CD4-positive, CD25-positive, alpha-beta regulatory T cell (primary cell): ENCODE results near the gene CTNNA2. TPM values are rescaled to one million over a fixed set of nuclear protein-coding genes. Genes with fewer than 3 reads are reported as not detected.

Experiments
- ATAC-seq, 2 donors: fragments of 150-1000 bp; cut with Tn5 transposase; one replicate each; pipeline ENCODE4 v1.10.0; 2021; ENCODE audit warnings: low read depth in 2 of 2, moderate number of reproducible peaks in 2 of 2, moderate library complexity in 1 of 2
- DNase-seq, 3 donors: peaks; one replicate each; pipeline versions ENCODE4 v3.0.0 to v3.0.0-alpha.2; 2012 to 2022; ENCODE audit warnings: mixed read lengths in 1 of 3
- H3K27ac ChIP-seq: one replicate; pipeline ENCODE4 v1.7.0; 2013; ENCODE audit warnings: mild to moderate bottlenecking, low read length; ENCODE audit not compliant: insufficient read depth, poor library complexity, severe bottlenecking
- H3K27me3 ChIP-seq: one replicate; pipeline ENCODE4 v1.7.0; 2013; ENCODE audit warnings: low read length; ENCODE audit not compliant: control insufficient read depth, insufficient read depth
- H3K36me3 ChIP-seq: one replicate; pipeline ENCODE4 v1.7.0; 2013; ENCODE audit warnings: mild to moderate bottlenecking, low read length, moderate library complexity; ENCODE audit not compliant: control insufficient read depth, insufficient read depth
- H3K4me1 ChIP-seq: 2 replicates; pipeline ENCODE4 v1.7.0; 2013; ENCODE audit warnings: mild to moderate bottlenecking, low read length; ENCODE audit not compliant: insufficient read depth, control insufficient read depth, poor library complexity, severe bottlenecking
- H3K4me3 ChIP-seq: one replicate; pipeline ENCODE4 v1.7.0; 2013; ENCODE audit warnings: low read depth, mild to moderate bottlenecking, low read length, moderate library complexity
- H3K9me3 ChIP-seq, 2 experiments: 1 replicate in 1 of 2; 2 replicates in 1 of 2; pipeline ENCODE4 v1.7.0; 2013; ENCODE audit warnings: low read length in 2 of 2, mild to moderate bottlenecking in 1 of 2, moderate library complexity in 1 of 2; ENCODE audit not compliant: control insufficient read depth in 2 of 2
- H3K27ac Mint-ChIP-seq, 3 donors: one replicate each; pipeline ENCODE4 v1.8.0; 2020 to 2022; ENCODE audit warnings: mild to moderate bottlenecking in 3 of 3, mixed read lengths in 3 of 3, moderate library complexity in 2 of 3
- H3K27me3 Mint-ChIP-seq: one replicate; pipeline ENCODE4 v1.8.0; 2022; ENCODE audit warnings: mild to moderate bottlenecking, mixed read lengths
- H3K36me3 Mint-ChIP-seq: one replicate; pipeline ENCODE4 v1.8.0; 2020; ENCODE audit warnings: mixed read lengths
- H3K4me1 Mint-ChIP-seq, 4 donors: one replicate each; pipeline ENCODE4 v1.8.0; 2020 to 2022; ENCODE audit warnings: mixed read lengths in 4 of 4, mild to moderate bottlenecking in 1 of 4
- H3K4me3 Mint-ChIP-seq, 4 donors: one replicate each; pipeline ENCODE4 v1.8.0; 2020 to 2022; ENCODE audit warnings: mild to moderate bottlenecking in 4 of 4, mixed read lengths in 4 of 4, moderate library complexity in 3 of 4
- H3K9me3 Mint-ChIP-seq, 7 donors: one replicate each; pipeline ENCODE4 v1.8.0; 2020 to 2022; ENCODE audit warnings: mixed read lengths in 7 of 7, mild to moderate bottlenecking in 3 of 7, moderate library complexity in 2 of 7
- polyA plus RNA-seq, 4 donors: library from polyadenylated mRNA; unstranded; fragments of 300-500 nt; fragmentation: Illumina TruSeq; gene quantifications; one replicate each; pipeline ENCODE4 v1.2.3, GENCODE V29; 2021
- total RNA-seq: library from RNA; stranded (reverse); gene quantifications from one replicate; pipeline ENCODE4 v1.2.3, GENCODE V29; 2022

Gene CTNNA2
- total and polyA plus RNA-seq, 5 donors from 2014 or later = not detected

DNA sequence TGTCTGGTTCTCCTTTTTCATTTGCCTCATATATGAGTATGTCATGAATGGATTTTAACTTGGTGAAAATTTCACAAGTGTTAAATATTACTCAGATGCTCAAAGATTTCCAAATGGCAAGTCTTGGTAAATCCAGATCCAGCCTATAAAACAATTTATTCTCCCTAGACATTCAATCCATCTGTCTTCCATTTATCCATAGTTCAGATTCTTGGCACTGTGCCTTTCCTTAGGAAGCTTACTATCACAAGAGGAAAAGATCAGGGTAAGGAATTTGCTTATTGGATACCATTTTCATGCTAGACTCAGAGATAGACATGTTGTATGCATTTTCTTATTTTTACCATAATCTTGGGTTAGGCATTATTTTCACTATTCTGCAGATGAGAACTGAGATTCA lies 864.2 kb downstream of the CTNNA2 start:
- Histone ChIP-seq H3K36me3 (no peaks in the 10 kb centered on the region), H3K27me3 (no peaks in the 10 kb centered on the region), H3K4me1 (no peaks in the 10 kb centered on the region), H3K9me3 (no peaks in the 10 kb centered on the region), H3K27ac (no peak overlapping the region), H3K4me3 (no peak overlapping the region)
- H3K27ac Mint-ChIP-seq = no peak overlapping the region
- no peaks in the 10 kb centered on the region for H3K4me1 Mint-ChIP-seq
- ATAC-seq = no peak
- no peak for DNase-seq
- no peaks in the 10 kb centered on the region for H3K36me3 Mint-ChIP-seq
- peaks cover 2 to 14% (median 7%) of the 10 kb centered on the region in 7 donors for H3K9me3 Mint-ChIP-seq
- H3K4me3 Mint-ChIP-seq = no peak overlapping the region
- no peaks in the 10 kb centered on the region for H3K27me3 Mint-ChIP-seq

DNA sequence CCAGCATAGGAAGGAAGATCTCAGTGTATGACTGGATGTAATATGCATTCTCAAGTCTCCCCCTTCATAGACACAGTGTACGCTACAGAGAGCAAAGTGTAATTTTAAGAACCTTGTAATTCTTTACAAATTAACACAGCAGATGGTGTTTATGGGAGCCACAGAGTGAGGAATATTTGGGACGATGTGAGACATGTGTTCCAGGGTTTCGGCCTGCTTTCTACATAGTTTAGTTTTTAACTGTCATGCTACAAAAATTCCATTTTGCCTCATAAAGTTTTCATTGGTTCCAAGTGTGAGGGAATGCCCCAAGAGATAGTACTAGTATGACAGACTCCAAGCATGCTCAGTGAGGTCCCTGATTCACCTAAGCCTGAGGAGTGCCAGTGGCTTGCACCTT lies 867.9 kb downstream of the CTNNA2 start:
- no peak overlapping the region for H3K27ac ChIP-seq
- H3K4me1 Mint-ChIP-seq = no peaks in the 10 kb centered on the region
- H3K4me1 ChIP-seq = no peaks in the 10 kb centered on the region
- H3K9me3 Mint-ChIP-seq = peaks cover 4 to 10% (median 7%) of the 10 kb centered on the region in 7 donors
- no peak for DNase-seq
- no peaks in the 10 kb centered on the region for H3K9me3 ChIP-seq
- no peak for ATAC-seq
- no peak overlapping the region for H3K27ac Mint-ChIP-seq
- peak overlapping the region in 1 of 4 donors; percentile 18 for H3K4me3 Mint-ChIP-seq
- H3K27me3 Mint-ChIP-seq = no peaks in the 10 kb centered on the region
- no peaks in the 10 kb centered on the region for H3K36me3 Mint-ChIP-seq
- no peaks in the 10 kb centered on the region for H3K27me3 ChIP-seq
- H3K36me3 ChIP-seq = no peaks in the 10 kb centered on the region
- no peak overlapping the region for H3K4me3 ChIP-seq

DNA sequence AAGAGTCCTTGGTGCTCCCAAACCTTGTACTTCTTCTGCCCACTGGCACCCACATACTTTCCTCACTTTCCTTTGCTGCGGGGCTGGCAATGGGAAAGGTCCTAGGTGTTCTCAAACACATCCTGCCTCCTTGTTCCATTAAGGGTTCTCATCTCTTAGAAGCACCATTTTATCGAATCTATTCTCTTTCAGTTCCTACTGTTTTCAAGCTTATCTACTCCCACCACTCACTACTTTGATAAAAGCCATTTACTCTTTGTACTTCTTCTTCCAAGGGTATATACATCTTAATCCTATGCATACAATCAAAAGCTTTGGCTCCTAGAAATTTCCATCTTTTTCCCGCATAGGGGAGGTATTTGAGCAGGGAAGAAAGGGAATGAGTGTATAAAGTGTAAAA lies 868.8 kb downstream of the CTNNA2 start:
- Histone ChIP-seq H3K27me3 (no peaks in the 10 kb centered on the region), H3K9me3 (no peaks in the 10 kb centered on the region), H3K27ac (no peak overlapping the region), H3K36me3 (no peaks in the 10 kb centered on the region), H3K4me3 (no peak overlapping the region), H3K4me1 (no peaks in the 10 kb centered on the region)
- DNase-seq = no peak
- peaks cover 3 to 10% (median 7%) of the 10 kb centered on the region in 7 donors for H3K9me3 Mint-ChIP-seq
- H3K36me3 Mint-ChIP-seq = no peaks in the 10 kb centered on the region
- no peaks in the 10 kb centered on the region for H3K4me1 Mint-ChIP-seq
- H3K27ac Mint-ChIP-seq = no peak overlapping the region
- ATAC-seq = no peak
- H3K27me3 Mint-ChIP-seq = no peaks in the 10 kb centered on the region
- H3K4me3 Mint-ChIP-seq = no peak overlapping the region

DNA sequence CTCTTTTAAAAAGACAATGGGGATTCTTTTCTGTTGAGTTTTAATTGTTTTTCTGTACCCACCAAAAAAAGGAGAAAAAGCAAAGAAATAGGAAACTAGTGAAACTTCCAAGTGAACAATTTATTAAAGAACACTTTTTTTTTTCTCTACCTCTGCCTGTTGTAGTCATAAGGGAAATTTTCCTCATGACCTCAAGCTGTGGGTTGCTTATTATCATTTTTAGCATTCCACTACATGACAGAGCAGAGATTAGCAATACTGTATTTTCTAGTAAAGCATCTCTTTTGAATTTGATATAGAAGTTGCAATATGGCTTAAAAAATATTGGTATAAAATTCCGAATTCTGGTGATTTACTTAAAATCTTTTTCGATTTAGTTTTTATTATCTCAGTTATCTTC lies 879.6 kb downstream of the CTNNA2 start:
- Histone ChIP-seq H3K9me3 (no peaks in the 10 kb centered on the region), H3K27ac (no peak overlapping the region), H3K4me1 (no peaks in the 10 kb centered on the region), H3K36me3 (no peaks in the 10 kb centered on the region), H3K27me3 (no peaks in the 10 kb centered on the region), H3K4me3 (no peak overlapping the region)
- Mint-ChIP-seq H3K36me3 (no peaks in the 10 kb centered on the region), H3K4me3 (no peak overlapping the region), H3K27ac (no peak overlapping the region), H3K4me1 (no peaks in the 10 kb centered on the region), H3K27me3 (no peaks in the 10 kb centered on the region), H3K9me3 (peaks cover 0 to 13% (median 5%) of the 10 kb centered on the region in 7 donors)
- ATAC-seq = no peak
- no peak for DNase-seq

DNA sequence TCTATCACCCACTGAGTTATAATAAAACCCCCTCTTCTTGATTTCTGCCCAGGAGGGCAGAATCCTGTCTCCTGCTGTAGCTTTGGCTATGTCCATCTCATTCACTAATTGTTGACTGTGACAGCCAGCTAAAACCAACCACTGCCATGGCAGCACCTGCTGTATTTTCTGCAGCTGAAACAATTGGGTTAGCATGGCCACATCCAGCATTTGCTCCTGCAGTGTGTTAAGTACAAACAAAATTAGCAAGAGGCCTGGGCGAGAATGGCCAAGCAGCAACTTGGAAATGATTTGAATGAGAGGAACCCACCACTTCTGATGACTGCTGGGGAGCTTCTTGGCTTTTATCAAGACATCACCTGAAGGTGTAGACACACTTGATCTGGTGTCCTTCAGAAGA lies 881.1 kb downstream of the CTNNA2 start:
- Histone ChIP-seq H3K27me3 (no peaks in the 10 kb centered on the region), H3K4me1 (no peaks in the 10 kb centered on the region), H3K36me3 (no peaks in the 10 kb centered on the region), H3K27ac (no peak overlapping the region), H3K9me3 (no peaks in the 10 kb centered on the region), H3K4me3 (no peak overlapping the region)
- Mint-ChIP-seq H3K27me3 (no peaks in the 10 kb centered on the region), H3K9me3 (peaks cover 0 to 17% (median 4%) of the 10 kb centered on the region in 7 donors), H3K36me3 (no peaks in the 10 kb centered on the region), H3K4me3 (no peak overlapping the region), H3K4me1 (no peaks in the 10 kb centered on the region), H3K27ac (no peak overlapping the region)
- no peak for DNase-seq
- ATAC-seq = no peak

DNA sequence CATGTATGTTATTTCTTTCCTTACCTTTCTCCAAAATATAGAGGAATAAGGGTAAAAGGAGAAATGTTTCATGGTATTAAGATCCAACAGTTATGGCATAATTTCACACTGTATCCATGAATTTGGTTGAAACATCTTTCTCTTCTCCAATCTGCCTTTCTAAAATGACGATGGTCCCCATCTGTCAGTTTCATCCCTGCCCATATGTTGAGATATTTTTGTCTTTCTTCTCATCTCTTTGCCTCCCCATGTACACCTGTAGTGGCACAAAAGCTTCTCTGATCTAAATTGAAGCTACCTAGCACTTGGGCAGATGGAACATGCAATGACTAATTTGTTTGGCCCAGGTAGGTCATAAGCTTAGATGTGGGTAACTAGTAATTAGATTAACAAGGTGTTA lies 882.4 kb downstream of the CTNNA2 start:
- peaks cover 0 to 17% (median 5%) of the 10 kb centered on the region in 7 donors for H3K9me3 Mint-ChIP-seq

DNA sequence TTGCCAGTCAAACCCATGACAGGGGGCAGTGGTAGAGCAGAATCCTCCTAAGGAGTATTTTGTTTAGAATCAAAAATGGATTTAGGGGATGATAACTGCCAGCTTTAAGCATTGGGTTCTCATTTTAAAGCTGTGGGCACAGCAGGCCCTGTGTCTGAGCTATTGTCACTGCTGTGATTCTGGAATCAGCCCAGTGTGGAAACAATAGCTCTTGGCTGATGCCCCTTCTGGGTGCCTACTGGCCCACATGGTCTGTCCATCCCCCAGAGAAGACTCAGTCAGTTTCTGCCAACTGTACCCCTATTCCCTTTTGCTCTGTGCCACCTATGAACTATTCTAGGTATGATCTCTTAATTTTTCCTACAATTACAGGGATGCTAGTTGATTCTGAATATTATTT lies 883.4 kb downstream of the CTNNA2 start:
- Histone ChIP-seq H3K27me3 (no peaks in the 10 kb centered on the region), H3K36me3 (no peaks in the 10 kb centered on the region), H3K4me3 (no peak overlapping the region), H3K9me3 (no peaks in the 10 kb centered on the region), H3K27ac (no peak overlapping the region), H3K4me1 (no peaks in the 10 kb centered on the region)
- peaks cover 4% of the 10 kb centered on the region for H3K36me3 Mint-ChIP-seq
- H3K27me3 Mint-ChIP-seq = no peaks in the 10 kb centered on the region
- H3K4me1 Mint-ChIP-seq = no peaks in the 10 kb centered on the region
- no peak overlapping the region for H3K4me3 Mint-ChIP-seq
- peaks cover 0 to 24% (median 10%) of the 10 kb centered on the region in 7 donors for H3K9me3 Mint-ChIP-seq
- no peak for DNase-seq
- ATAC-seq = no peak
- peak overlapping the region in 1 of 3 donors; percentile 14 for H3K27ac Mint-ChIP-seq

More for the DNA sequence above, 882.4 kb downstream of the CTNNA2 start:
- Mint-ChIP-seq H3K4me1 (no peaks in the 10 kb centered on the region), H3K27ac (no peak overlapping the region), H3K27me3 (no peaks in the 10 kb centered on the region), H3K4me3 (no peak overlapping the region), H3K36me3 (no peaks in the 10 kb centered on the region)
- no peaks in the 10 kb centered on the region for H3K9me3 ChIP-seq
- no peaks in the 10 kb centered on the region for H3K27me3 ChIP-seq
- H3K4me1 ChIP-seq = no peaks in the 10 kb centered on the region
- ATAC-seq (no peak), DNase-seq (no peak)
- no peak overlapping the region for H3K27ac ChIP-seq
- no peaks in the 10 kb centered on the region for H3K36me3 ChIP-seq
- H3K4me3 ChIP-seq = no peak overlapping the region

DNA sequence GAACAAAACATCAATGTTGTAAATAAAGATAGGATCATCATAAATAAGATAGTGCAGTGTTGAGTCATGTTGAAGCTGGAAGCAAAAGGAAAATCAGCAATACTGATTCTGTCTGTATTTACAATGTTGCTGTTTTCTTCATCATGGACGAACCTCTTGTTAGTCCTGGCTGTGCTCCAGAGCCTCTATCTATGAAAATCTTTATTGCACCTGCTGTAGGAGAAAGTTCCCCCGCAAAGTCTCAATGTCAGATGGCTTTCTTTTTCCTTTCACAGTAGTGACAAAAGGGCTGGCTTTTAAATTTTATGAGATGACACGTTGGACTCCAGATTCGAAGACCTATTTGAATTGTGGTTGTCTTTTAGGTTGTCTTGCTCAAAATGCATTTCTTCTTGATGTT lies 890.2 kb downstream of the CTNNA2 start:
- H3K27me3 Mint-ChIP-seq = no peaks in the 10 kb centered on the region

More for the DNA sequence above, 890.2 kb downstream of the CTNNA2 start:
- no peaks in the 10 kb centered on the region for H3K4me1 Mint-ChIP-seq
- no peak for ATAC-seq
- no peak overlapping the region for H3K27ac Mint-ChIP-seq
- H3K4me3 ChIP-seq = no peak overlapping the region
- no peak overlapping the region for H3K27ac ChIP-seq
- H3K9me3 ChIP-seq = no peaks in the 10 kb centered on the region
- H3K4me3 Mint-ChIP-seq = no peak overlapping the region
- H3K36me3 Mint-ChIP-seq = peaks cover 4% of the 10 kb centered on the region
- H3K4me1 ChIP-seq = no peaks in the 10 kb centered on the region
- H3K9me3 Mint-ChIP-seq = peaks cover 0 to 22% (median 10%) of the 10 kb centered on the region in 7 donors
- H3K36me3 ChIP-seq = no peaks in the 10 kb centered on the region
- no peak for DNase-seq
- H3K27me3 ChIP-seq = no peaks in the 10 kb centered on the region
